Subcutaneous abdominal adipose tissue (tissue), 5 donors: ENCODE results near the gene MADD.
"Not testable (repeated sequence)": the region's sequence is repeated elsewhere in the genome, so short reads cannot be mapped to it uniquely, and the experiment has no call there.

ENCODE experiments used
- H3K27ac ChIP-seq: one replicate; pipeline ENCODE4 v1.7.0; 2013; ENCODE audit warnings: low read depth, mild to moderate bottlenecking, inconsistent platforms, low read length, moderate library complexity
- H3K27me3 ChIP-seq, 5 donors: one replicate each; pipeline ENCODE4 v1.7.0; 2013; ENCODE audit warnings: low read length in 5 of 5, inconsistent platforms in 1 of 5; ENCODE audit not compliant: control insufficient read depth in 5 of 5, insufficient read depth in 4 of 5
- H3K36me3 ChIP-seq, 5 donors: one replicate each; pipeline ENCODE4 v1.7.0; 2013; ENCODE audit warnings: low read length in 5 of 5; ENCODE audit not compliant: control insufficient read depth in 5 of 5, insufficient read depth in 5 of 5
- H3K4me1 ChIP-seq, 5 donors: one replicate each; pipeline ENCODE4 v1.7.0; 2013; ENCODE audit warnings: low read length in 5 of 5, mild to moderate bottlenecking in 3 of 5, moderate library complexity in 1 of 5; ENCODE audit not compliant: control insufficient read depth in 5 of 5, insufficient read depth in 5 of 5
- H3K4me3 ChIP-seq, 5 donors: one replicate each; pipeline ENCODE4 v1.7.0; 2013; ENCODE audit warnings: low read length in 5 of 5, low read depth in 1 of 5
- H3K9ac ChIP-seq, 5 donors: one replicate each; pipeline ENCODE4 v1.7.0; 2013; ENCODE audit warnings: low read length in 5 of 5, mild to moderate bottlenecking in 4 of 5, moderate library complexity in 3 of 5
- H3K9me3 ChIP-seq, 5 donors: one replicate each; pipeline ENCODE4 v1.7.0; 2013; ENCODE audit warnings: low read length in 5 of 5; ENCODE audit not compliant: control insufficient read depth in 5 of 5
- donor health status: healthy.
- donor health status: healthy.
- donor health status: healthy.
- donor health status: healthy.
- donor health status: healthy.

Gene MADD

DNA sequence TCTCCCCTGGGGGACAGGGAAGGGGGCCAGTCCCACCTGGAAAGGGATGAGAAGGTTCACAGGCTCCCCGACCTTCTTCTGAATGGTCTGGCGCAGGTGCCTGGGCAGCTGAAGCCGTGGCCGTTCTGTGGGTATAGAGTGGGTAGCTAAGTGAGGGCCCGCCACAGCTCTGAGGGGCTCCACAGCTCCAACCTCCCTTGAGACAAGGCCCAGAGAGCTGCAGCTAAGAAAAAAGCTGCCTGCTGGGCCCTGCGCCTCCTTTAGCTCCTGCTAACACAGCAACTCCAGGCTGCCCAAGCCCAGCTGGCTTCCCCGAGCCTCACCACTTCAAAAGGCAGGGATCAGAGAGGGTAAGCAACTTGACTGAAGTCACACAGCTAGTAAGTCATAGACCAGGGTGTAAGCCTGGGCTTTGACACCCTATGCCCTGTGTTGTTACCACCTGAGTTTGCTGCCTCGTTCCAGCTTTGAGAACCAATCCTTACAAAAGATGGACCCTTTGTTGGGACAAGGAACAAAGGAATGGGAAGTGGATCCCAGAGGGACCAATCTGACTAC lies 64.0 kb downstream of the MADD start:
- no peak overlapping the region for H3K4me3 ChIP-seq
- H3K27me3 ChIP-seq = no peaks in the 10 kb centered on the region
- H3K4me1 ChIP-seq = peaks cover 0 to 31% (median 11%) of the 10 kb centered on the region in 5 donors
- peaks cover 0 to 20% (median 10%) of the 10 kb centered on the region in 5 donors for H3K36me3 ChIP-seq
- no peak overlapping the region for H3K27ac ChIP-seq
- no peaks in the 10 kb centered on the region for H3K9me3 ChIP-seq
- H3K9ac ChIP-seq = no peak overlapping the region

DNA sequence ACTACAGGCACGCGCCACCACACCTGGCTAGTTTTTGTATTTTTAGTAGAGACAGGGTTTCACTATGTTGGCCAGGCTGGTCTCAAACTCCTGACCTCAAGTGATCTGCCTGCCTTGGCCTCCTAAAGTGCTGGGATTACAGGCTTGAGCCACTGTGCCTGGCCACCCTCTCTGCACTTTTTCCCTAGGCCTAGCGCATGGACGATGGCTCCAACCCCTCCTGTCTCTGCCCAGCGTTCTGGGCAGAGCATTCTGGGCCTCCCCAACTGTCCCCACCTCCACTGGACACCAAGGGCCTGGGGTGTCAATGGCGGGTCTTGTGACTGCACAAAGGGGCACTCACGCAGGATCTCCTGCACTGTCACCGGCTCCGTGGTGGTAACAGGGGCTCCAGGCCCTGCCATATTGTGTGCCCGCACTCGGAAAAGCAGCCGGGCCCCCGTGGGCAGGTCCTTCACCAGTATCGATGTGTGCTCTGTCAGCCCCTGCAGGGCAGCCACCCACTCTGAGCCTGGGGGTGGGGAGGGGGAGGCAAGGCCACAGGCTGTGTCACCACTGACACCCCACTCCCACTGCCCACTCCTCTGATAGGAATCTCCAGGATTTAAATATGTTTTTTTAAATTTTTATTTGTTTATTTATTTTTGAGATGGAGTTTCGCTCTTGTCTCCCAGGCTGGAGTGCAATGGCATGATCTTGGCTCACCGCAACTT lies 64.9 kb downstream of the MADD start:
- not testable (repeated sequence) for H3K9ac ChIP-seq, H3K9me3 ChIP-seq, H3K4me3 ChIP-seq, H3K27ac ChIP-seq, H3K27me3 ChIP-seq
- H3K4me1 ChIP-seq = peaks cover 0 to 23% (median 2%) of the 10 kb centered on the region in 5 donors
- peaks cover 0 to 12% (median 7%) of the 10 kb centered on the region in 5 donors for H3K36me3 ChIP-seq

DNA sequence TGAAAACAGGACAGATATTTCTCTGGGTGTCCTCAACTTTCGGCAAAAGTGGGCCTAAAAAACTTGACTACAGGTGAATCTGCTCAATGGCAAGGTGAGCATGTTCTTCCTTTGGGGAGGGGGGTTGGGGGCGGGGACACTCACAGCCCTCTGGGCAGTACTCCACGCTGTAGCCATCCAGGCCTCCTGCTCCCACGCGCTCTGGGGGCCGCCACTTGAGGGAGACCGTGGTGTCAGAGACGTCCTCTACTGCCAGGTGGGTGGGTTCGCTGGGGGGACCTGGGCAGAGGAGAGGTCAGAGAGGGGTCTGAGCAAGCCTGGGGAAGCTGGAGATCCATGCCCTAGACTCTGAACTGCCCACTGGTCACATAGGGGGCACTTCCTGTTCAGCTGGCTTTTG lies 65.8 kb downstream of the MADD start:
- H3K36me3 ChIP-seq = peaks cover 0 to 4% (median under 1%) of the 10 kb centered on the region in 5 donors
- no peaks in the 10 kb centered on the region for H3K9me3 ChIP-seq
- peaks cover 0 to 15% (median 0%) of the 10 kb centered on the region in 5 donors for H3K4me1 ChIP-seq
- H3K9ac ChIP-seq = no peak overlapping the region
- no peaks in the 10 kb centered on the region for H3K27me3 ChIP-seq
- H3K4me3 ChIP-seq = no peak overlapping the region
- no peak overlapping the region for H3K27ac ChIP-seq

DNA sequence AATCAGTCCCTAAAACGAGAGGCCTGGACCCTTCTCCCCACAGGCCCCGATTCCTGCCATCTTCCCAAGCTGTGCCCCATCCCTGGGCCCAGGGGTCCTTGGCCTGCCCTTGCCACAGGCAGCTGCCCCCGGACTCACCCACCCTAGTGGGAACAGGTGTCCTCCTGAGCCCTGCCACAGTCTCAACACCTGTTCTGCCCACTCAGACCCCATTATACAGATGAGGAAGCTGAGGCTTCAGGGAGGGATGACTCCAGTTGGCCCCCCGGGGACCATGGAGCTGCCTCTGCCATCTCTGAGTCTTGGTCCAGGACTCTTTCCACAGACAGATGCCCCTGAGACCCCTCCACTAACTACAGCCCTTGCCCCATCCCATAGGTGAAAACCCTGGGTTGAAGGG lies 66.7 kb downstream of the MADD start:
- Histone ChIP-seq H3K27me3 (no peaks in the 10 kb centered on the region), H3K9ac (no peak overlapping the region), H3K27ac (no peak overlapping the region), H3K36me3 (peaks cover 0 to 3% (median 0%) of the 10 kb centered on the region in 5 donors), H3K9me3 (no peaks in the 10 kb centered on the region), H3K4me3 (no peak overlapping the region), H3K4me1 (peaks cover 0 to 8% (median 0%) of the 10 kb centered on the region in 5 donors)

DNA sequence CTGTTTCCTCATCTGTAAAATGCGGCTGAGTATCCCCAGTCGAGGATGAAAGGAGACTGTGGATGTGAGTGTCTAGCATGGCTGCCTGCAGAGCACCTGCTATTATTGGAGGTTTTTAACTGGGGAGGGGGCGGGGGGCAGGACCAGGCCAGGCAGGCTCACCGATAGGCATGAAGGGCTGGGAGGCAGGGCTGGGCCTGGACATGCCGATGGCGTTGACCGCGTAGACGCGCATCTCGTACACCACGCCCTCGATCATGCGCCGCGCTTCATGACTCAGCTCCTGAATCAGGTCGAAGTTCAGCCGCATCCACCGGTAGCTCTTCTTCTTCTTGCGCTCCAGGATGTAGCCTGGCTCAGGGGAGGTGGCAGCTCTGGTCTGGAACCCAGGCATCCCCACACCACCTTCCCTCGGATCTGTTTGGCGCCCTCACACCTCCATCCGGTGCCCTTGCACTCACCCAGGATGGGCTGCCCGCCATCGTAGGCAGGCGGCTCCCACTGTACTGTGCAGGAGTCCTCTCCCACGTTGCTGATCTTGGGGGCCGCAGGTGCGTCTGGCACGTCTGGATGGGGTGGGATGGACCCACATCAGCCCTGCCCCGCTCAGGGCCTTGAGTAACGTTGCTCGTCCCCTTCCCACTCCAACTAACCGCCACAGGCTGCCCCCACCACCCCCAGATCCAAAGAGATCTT lies 67.4 kb downstream of the MADD start:
- no peaks in the 10 kb centered on the region for H3K4me1 ChIP-seq
- H3K36me3 ChIP-seq = peaks cover 0 to 3% (median 0%) of the 10 kb centered on the region in 5 donors
- H3K9me3 ChIP-seq = no peaks in the 10 kb centered on the region
- no peak overlapping the region for H3K9ac ChIP-seq
- no peak overlapping the region for H3K27ac ChIP-seq
- H3K27me3 ChIP-seq = no peaks in the 10 kb centered on the region
- no peak overlapping the region for H3K4me3 ChIP-seq

DNA sequence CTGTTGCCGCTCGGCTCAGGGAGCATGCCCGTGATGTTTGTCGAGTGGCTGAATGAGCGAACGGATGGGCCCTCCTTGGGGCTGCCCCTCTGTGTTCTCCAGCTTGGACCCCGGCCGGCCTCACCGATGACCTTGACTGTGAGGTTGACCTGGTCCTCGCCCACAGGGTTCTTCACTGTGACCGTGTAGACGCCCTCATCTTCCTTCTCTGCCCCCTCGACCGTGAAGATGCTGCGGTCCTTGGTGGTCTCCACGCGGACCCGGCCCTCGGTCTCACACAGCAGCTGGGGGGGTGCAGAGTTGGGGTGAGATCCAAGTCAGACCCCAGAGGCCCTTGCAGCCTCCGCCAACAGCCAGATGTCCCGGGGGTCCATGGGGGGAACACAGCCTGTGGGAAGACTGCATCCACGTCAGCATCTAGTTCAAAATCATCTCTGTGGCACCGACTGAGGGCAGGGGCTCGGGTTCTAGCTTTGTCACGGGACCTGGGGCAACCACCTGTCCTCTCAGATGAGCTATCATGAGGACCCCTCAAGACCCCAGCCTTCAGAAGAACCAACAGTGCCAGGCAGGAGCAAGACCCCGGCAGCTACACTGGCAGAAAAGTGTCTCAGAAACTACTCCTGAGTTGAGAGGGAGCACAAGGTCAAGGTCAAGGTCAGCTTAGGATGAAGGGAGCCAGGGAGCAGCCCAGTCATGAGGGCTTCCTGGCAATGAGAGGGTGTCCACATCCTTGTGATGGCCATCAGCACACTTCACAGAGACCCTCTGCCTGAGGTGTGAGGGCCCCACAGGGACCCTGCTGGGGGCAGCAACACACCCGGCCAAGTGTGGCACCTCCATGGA lies 68.7 kb downstream of the MADD start:
- no peak overlapping the region for H3K9ac ChIP-seq
- H3K9me3 ChIP-seq = no peaks in the 10 kb centered on the region
- H3K36me3 ChIP-seq = peaks cover 0 to 3% (median 0%) of the 10 kb centered on the region in 5 donors
- H3K27me3 ChIP-seq = no peaks in the 10 kb centered on the region
- no peak overlapping the region for H3K4me3 ChIP-seq
- H3K4me1 ChIP-seq = no peaks in the 10 kb centered on the region
- H3K27ac ChIP-seq = no peak overlapping the region

DNA sequence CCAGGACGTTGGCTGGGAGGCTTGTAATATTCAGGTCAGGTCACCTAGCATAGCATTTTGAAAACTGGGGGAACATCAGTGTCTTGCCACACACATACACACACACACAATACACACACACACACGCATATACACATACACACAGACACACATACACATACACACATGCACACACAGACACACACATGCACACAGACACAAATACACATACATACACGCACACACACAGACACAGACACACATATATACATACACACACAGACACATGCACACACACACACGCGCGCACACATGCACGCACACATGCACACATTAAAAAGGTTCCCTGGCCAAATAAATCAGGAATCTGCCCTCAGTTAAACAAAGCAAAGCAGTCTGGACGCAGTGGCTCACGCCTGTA lies 70.1 kb downstream of the MADD start:
- no peak overlapping the region for H3K4me3 ChIP-seq
- H3K9ac ChIP-seq = no peak overlapping the region
- peaks cover 0 to 3% (median 0%) of the 10 kb centered on the region in 5 donors for H3K36me3 ChIP-seq
- H3K27me3 ChIP-seq = no peaks in the 10 kb centered on the region
- H3K9me3 ChIP-seq = no peaks in the 10 kb centered on the region
- H3K4me1 ChIP-seq = no peaks in the 10 kb centered on the region
- H3K27ac ChIP-seq = no peak overlapping the region

DNA sequence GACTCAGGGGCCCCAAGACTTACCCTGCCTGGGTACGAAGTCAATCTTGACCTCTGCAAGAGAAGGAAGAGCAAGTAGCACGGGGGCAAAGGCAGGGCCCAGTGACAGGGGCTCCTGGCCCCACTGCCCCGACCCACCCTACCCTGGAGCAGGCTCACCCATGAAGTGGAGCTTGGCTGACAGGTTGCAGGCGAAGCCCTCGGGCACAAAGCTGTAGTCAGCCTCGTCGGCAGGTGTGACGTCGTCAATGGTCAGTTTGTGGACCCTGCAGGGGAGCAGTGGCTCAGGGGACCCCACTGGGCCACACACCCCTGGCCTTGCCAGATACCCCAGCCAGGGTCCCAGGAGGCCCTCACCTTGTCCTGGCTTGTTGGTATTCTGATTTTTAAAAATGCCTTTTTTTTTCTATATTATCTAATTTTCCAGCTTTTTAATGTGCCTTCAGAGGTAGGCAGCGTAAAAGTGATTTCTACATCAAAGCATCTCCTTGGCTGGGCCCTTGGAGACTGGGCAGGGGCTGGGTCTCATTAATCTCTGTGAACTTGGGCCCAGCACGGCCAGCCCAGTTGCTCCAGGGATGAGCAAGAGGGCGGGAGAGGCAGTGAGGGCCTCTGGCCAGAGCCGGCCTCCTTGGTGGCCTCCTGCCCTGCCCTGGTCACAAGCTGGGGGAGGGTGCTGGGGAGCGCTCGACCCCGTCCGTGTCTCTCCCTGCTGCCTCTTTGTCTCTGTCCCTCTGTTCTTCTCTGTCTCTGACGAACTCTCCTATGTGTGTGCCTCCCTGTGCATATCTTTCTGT lies 71.2 kb downstream of the MADD start:
- no peak overlapping the region for H3K27ac ChIP-seq
- no peaks in the 10 kb centered on the region for H3K9me3 ChIP-seq
- peaks cover 0 to 3% (median 0%) of the 10 kb centered on the region in 5 donors for H3K36me3 ChIP-seq
- no peaks in the 10 kb centered on the region for H3K4me1 ChIP-seq
- H3K9ac ChIP-seq = no peak overlapping the region
- H3K4me3 ChIP-seq = no peak overlapping the region
- no peaks in the 10 kb centered on the region for H3K27me3 ChIP-seq

DNA sequence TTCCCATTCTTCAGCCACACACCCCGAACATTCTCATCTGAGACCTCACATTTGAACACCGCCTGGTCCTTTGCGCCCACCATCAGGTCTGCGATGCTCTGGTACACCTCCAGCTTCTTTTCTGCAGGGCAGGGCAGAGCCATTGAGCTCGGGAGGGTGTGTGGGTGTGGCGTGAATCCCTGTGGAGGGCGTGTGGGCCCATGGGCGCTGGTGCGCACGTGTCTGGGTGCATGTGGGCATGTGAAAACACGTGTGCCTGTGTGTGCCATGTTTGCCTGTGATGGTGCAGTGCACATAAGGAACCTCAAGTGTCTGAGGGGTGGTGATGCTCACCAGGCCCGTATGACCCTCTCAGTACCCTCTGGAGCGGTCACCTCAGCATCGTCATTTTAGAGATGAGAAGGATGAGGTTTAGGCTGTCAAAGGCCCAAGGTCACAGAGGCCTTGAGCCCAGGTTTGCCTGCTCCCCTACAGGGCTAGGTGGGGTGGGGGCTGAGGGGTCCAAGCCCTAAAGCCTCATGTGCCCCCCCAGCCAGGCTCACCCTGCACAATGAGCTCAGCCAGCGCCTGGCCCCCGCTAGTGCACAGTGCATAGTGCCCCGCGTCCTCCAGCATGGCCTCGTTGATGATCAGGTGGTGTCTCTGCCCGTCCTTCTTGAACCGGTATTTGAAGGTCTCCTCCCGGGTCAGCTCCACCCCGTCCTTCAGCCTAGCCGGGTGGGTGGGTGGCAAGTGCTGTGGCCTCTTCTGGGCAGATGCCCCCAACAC lies 72.3 kb downstream of the MADD start:
- no peaks in the 10 kb centered on the region for H3K9me3 ChIP-seq
- H3K9ac ChIP-seq = no peak overlapping the region
- H3K36me3 ChIP-seq = peaks cover 0 to 3% (median 0%) of the 10 kb centered on the region in 5 donors
- no peak overlapping the region for H3K4me3 ChIP-seq
- no peak overlapping the region for H3K27ac ChIP-seq
- no peaks in the 10 kb centered on the region for H3K4me1 ChIP-seq
- peaks cover 0 to 3% (median 0%) of the 10 kb centered on the region in 5 donors for H3K27me3 ChIP-seq
